HG02763 (cell line): Measurements from ENCODE around the gene RSPO4.

Experiments used
- ATAC-seq: cut with Tn5 transposase; IDR thresholded peaks from one replicate; pipeline ENCODE4 v1.9.1; 2021; ENCODE audit warnings: mild to moderate bottlenecking, moderate library complexity; ENCODE audit not compliant: unreplicated experiment

Gene RSPO4

DNA sequence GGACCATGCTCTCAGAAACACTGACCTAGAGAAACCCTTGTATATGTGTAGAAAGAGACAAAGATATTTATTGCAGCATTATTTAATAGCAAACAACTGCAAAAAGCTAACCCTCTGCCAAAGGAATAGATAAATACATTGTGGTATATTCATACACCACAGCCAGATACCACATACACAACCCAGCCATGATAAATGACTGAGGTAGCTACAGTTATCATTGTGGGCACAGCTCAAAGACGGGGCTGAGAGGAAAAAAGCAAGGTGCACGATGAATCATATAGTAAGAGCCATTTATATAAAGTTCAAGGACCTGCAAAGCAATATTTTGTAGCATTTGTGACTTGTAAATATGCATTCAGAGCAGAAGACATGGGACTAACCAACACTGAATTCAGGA, 30.8 kb downstream of the RSPO4 start:
- no peak for ATAC-seq

DNA sequence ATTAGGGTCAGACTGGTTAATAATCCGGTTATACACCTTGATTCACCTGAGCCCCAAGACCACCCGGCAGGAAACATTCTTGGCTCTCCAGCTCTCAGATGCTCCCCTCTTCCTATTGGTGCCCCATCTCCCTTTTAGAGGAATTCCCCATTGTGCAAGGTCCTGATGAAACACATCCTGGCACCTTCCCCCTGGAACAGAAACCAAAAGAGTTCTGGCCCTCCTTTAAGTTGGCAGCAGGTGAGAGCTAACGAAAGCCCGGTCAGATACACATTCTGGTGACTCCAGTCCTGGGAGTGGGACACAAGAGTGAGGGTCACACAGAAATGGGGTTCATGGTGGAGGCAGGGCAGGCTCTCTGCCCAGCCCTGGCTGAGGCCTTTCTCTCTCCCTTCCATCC, 32.2 kb downstream of the RSPO4 start:
- no peak for ATAC-seq

DNA sequence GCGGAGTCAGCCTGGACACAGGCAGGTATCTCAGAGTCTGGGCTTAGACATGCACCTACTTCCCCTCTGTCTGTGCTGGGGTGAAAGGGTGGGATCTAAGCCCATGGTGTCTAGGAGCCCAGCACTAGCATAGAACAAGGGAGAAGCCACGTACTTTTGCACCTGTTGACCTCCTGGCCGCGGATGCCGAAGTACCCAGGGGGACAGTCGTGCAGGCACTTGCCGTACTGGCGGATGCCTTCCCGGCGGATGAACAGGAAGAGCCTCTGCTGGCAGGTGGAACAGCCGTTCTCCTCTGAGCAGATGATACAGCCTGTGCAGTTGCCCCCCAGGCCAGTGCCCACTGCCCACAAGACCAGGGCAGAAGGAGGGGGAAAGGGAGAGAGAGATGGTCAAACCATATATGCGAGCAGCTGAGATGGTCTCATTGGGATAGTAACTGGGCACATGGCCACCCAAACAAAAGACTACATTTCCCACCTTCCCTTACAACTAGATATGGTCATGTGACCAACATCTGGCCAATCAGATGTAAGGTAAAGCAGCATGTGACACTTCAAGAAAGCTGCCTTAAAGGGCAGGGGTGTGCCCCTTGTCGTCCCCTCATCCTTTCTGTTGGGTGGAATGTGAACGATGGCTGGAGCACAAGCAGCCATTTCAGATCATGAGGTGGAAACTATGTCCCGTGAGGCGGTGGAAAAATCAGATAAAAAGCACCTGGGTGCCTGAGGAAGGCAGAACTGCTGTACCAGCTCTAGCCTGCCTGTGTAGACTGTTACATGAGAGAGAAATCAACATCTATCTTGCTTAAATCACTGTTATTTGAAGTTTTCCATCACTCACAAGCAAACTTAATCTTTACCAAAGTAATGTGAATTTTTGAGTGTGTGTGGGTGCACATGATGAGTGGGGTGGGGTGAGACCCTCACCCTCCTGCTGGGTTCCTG, 34.0 kb downstream of the RSPO4 start:
- no peak for ATAC-seq

DNA sequence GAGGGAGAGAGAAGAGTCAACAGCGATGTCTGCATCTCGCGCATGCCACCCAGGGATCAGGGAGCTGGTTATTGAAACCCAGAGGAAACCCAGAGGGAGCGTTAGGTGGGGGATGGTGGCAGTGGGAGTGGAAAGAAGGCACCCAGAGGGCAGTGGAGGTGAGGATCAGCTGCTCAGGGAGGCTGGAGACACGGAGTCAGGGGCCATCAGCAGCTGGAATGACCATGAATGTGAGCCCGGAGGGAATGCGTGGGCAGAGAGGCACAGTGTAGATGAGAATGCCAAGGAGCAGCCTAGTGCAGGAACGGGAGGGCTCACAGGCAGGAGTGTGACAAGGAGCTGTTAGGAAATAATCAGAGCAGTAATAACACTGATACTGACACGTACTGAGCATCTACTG, 36.2 kb downstream of the RSPO4 start:
- no peak for ATAC-seq

DNA sequence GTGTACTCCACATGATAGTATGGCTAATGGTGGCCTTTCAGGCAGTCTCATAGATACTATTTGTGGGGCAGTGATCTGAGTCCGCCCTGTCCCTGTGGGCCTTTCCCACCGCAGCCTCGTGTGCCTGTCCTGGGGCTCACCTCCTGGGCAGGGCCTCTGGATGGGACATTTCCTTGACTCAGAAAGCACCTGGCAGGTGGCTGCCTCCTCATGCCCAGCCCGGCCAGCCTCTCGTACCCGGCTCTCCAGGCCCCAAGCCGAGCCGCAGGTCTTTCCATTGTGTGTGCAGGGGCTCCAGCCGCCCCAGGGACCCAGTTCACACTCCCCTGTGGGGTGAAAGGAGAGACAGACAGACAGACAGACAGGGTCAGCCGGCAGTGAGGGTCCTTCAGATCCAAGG, 38.3 kb downstream of the RSPO4 start:
- no peak for ATAC-seq

DNA sequence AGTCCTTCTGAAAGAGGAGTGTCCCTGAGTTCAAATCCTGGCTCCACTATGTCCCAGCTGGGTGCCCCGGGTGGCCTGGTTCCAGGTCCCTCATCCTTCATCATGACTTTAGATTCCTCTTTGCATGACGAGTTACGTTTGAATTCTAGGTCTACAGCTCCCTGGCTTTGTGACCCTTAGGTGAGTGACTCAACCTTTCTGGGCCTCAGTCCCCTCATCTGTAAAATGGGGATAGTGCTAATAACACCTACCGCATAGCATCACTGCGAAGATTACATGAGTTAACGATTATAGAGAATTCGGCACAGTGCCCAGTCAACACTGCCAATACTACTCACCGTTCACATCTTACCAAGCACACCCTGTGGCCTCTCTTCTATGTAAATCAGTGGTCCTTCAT, 39.4 kb downstream of the RSPO4 start:
- no peak for ATAC-seq

DNA sequence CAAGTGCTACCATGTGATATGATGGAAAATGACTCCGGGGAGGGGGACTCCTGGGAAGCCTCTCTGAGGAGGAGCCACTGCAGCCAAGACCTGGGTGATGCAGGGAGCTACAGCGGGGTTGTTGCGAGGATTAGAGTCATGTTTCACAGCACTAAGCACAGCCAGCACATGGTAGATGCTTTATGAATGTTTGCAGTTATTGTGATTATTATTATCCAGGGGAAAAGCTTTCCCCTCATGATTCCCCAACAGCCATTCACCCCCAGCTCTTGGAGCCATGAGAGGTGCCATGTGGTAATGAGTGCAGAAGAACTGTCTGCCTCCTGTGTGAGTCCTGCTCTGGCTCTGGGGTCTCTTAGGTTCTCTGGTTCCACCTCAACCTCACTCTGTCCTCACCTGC, 39.9 kb downstream of the RSPO4 start:
- ATAC-seq = no peak

DNA sequence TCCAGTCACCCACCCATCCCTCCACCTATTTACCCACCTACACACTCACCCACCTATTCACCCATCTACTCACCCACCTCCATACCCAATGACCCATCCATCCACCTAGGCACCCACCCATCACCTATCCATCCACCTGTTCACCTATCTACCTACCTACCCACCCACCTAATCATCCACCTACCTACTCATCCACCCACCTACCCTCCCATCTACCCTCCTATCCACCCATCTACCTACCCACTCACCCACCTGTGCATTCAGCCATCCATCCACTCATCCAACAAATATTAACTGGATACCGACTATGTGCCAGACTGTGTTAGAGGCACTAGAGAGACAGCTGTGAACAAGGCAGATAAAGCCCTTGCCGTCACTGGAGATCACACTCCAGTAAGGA, 40.3 kb downstream of the RSPO4 start:
- no peak for ATAC-seq

DNA sequence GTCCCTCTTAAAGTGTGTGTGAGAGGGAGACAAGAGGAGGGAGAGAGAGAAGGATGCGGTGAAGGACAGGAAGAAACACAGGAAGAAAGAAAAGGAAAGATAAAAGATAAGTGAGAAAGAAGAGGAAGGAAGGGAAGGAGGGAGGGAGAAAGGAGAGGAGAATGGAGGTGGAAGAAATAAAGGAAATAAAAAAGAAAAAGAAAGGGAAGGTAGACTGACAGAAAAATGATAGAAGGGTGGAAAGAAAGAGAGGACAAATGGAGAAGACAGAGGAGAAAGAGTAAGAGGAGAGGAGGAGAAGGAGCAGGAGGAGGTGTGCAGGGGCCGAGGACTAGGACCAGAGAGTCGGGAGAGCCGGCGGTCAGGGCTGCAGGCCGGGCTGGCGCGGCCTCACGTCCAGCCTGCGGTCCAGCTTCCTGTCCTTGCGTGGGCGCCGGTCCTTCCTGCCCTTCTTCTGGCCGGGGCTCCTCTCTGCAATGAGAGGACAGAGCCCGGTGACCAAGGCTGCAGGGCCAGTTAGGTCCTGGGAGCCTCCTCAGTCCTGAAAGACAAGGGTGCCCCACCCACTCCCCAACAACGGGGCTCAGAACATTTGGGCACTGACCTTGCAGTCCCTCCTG, 42.0 kb downstream of the RSPO4 start:
- no peak for ATAC-seq

DNA sequence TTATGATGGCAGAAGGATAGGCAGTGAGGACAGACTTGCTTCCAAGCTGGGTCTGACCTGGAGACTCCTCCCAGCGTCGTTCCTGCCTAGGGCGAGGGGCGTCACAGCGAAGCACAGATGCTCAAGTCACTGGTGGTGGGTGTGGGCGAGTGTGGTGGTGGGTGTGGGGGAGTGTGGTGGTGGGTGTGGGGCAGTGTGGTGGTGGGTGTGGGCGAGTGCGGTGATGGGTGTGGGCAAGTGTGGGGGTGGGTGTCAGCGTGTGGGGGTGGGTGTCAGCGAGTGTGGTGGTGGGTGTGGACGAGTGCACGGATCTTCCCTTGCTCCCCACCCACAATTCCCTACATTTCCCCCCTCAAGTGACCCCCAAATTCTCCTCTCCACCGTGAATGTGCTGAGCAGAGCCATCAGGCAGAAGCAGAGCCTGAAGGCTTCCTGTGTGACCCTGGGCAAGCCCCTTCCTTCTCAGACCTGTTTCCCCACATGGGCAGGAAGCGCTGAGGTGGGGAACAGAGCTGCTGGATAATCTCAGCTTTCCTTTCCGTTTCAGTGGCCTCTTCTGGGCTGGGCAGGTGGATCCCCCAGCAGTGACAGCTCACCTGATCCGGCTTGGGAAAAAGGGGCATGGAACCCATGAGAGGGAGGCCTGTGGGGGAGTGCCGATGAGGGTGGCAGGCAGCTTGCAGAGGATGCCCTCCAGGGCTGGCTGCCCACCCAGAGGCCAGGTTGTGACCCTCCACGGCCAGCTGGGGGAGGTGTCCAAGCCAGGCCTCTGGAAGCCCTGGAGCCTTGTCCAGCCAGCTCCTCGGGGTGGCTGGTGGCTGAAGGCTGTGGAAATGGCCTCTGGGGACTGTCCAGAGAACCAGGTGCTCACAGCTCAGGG, 42.9 kb downstream of the RSPO4 start:
- ATAC-seq = no peak

DNA sequence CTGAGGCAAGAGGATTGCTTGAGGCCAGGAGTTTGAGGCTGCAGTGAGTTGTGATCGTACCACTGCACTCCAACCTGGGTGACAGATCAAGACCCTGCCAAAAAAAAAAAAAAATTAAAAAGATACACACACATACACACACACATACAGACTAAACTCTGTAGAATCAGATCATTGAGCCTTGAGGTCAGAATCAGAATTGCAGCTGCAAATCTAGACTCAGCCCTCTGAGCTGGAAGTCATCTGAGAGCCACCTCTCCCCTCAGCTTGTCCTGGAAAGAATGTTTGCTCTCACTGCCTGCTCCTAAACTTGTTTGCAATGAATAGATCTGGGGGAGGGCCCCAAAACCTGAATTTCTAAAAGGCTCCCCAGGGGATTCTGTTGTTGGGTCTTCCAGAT, 44.6 kb downstream of the RSPO4 start:
- ATAC-seq = no peak

DNA sequence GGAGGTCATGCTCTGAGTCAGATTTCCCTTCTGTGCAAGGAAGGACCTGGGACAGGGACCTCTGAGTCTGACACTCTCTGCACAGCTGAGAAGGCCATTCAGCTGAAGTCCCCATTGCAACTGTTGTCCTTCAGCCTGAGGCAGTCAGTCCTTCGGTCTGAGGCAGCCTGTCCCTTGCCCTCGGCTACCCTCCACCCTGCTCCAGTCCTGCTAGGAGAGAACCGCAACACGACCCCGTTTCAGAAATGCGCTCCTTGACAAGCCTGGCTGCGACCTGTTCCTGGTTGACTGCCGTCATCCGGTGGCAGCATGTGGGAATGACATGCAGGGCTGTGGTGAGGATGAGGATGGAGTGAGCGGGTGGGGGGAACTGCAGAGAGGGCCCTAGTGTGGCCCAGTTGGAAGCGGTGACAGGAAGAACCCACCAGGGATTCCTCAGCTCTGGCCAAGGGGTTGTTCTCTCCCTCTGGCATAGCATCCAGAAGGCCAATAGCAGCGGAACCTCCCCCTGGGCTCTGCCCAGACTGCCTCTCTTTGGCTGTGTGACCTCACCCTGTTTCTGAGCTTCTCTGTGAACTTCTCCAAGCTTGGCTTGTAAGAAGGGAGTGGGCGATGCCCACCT, 45.7 kb downstream of the RSPO4 start:
- no peak for ATAC-seq

DNA sequence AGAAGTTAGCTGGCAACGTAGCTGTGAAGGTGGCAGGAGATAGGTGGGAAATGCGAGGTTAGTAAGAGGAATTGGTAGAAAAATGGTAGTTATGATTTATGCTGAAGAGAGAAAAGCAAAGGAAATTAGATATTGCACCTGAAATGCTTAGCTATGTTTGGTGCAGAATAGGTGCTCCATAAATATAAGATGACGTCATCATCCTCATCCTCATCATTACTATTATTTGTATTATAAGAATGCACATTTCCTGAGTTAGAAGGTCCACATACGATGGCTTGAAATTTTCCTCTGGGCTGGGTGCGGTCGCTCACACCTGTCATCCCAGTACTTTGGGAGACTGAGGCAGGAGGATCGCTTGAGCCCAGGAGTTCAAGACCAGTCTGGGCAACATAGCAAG, 46.5 kb downstream of the RSPO4 start:
- ATAC-seq = no peak

DNA sequence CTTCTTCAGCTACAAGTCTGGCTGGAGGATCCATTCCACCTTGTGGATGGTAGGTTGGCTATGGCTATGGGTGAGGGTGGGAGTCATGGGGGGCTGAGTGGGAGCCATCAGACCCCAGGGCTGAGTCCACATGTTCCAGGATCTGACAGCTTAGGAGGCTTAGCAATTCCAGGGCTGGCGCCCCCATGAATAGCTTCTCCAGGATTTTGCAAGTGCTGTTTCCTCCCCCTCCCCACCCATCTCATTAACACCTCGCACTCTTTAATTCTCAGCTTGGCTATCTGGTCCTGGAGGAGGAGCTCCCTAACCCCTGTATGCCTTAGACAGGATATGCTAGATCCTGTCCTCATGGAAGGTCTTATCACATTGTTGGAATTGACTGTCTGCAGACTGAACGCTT, 47.0 kb downstream of the RSPO4 start:
- ATAC-seq = no peak

DNA sequence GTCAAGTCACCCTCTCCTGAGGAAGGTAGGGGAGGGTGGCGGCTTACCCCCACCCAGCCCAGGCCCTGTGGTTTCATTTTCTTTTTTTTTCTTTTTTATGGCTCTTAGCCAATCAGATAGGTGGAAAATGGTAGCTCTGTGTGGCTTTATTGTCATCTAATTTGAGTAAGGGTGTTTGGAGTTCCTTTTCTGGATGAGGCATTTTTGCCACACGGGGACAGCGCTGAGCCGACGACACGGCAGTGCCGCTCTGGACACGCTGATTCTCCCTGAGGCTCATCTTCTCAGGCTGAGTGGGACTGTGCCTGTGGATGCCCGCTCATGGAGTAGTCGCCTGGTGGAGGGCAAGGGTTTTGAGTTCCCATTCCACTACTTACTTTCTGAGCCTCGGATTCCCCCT, 48.4 kb downstream of the RSPO4 start:
- no peak for ATAC-seq

DNA sequence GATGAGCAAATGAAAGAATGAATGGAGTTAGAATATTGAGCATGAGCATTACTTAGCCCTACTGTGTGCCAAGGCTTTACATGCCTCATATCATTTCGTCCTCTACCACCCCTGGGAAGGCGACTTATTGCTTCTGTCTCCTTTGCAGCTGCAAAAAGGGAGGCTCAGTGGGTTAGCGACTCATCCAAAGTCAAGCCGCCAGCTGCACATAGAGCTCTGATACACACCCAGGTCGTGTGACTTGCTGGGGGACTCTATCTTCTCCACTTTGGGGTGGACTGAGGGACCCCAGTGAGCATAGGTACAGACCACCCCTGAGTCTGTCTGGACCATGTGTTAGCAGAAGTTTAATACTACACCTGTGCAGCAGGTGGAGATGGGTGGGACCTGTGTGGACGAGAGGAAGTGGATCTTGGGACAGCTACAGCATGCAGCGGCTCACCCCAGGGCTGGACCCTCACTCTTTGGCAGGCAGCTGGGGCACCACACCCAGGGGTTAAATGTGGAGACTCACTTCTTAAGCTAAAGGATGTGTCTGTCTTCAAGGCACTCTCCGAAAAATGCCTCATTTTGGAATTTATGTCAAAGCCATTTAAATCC, 49.8 kb downstream of the RSPO4 start:
- ATAC-seq = no peak

DNA sequence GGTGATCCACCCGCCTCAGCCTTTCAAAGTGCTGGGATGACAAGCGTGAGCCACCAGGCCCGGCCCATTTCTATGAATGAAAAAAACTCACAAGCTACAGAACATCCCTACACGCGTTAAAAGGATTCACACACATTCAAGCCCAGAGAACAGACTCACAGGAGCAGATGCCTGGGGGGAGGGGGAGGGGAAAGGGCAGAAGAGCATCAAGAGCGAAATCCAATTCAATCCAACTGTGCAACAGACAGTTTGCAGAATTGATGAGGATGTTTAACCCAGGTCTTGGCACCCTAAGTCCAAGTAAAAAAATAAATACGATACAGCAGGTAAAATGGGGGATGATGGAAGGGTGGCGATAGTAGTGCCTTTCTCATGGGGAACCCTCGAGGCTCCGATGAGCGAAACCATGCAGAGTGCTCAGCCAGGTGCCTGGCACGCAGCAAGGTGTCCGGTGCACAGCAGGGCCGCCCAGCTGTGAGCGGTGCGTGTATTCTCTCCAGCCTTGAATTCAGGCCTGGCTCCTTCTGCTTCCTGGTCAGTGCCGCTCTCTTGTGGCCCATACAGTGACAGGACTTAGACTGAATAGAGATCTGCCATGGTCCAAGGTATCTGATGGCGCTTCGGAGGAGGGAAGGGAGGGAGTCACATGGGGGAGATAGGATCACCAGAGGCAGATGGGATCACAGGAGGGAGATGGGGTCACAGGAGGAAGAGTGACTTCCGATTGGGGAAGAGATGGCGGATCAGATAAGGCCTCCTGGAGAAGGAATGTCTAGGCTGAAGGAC, 50.5 kb downstream of the RSPO4 start:
- no peak for ATAC-seq

DNA sequence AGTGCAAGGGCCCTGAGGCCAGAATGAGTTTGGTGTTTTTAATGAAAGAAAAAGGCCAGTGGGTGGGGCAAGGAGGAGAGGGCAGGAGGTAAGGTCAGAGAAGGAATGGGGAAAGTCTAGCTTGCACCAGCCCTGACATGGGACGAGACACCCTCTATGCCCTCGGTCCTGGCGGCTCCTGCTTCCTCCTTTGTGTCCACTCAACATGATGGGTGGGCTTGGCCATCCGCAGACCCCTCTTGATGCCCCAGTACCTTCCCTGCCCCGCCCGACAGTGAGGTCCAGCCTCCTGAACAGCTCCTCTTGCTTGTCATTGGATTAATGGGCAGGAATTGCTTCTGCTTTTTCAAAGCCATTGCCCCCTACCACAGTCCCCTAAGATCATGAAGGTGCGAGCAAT, 52.4 kb downstream of the RSPO4 start:
- ATAC-seq = no peak

DNA sequence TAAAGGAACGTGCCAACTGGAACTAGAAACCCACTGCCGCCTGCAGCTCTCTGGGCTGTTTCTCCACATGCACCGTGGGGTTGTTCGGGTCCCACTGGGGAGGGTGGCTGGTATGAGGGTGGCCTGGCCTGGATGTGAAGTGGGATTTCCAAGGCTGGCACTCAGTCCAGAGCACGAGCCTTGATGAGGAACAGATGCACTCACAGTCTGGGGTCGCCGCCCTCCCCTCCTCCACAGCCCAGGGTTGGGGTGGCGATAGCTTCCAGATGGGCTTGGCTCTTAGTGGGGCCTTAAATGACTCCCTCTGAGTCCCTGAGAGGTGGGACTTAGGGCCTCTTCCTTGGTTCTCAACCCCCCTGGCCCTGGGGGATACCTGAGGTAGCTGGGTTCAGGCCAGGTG, 55.3 kb downstream of the RSPO4 start:
- ATAC-seq = no peak

DNA sequence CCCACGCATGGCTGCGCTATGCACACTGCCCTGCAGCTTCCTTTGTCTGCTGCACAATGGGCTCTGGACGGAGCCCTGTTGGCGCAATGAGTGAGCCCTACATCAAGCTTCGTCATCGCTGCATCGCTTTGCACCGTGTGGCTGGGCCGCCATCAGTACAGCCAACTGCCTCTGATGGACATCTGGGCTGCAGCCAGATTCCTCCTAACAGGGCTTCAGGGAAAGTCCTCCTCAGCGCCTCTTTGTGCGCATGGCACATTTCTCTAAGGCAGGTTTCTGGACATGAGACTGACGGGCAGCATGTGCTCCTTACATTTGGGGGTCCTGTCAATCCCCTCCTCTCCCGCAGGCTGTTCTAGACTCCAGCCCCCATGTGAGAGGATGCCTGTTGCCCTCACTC, 56.3 kb downstream of the RSPO4 start:
- ATAC-seq = no peak
